Right lobe of liver (tissue), 6 donors: ENCODE results near the gene CST4. TPM values are rescaled to one million over a fixed set of nuclear protein-coding genes. Genes with fewer than 3 reads are reported as not detected.

Experiments
- ATAC-seq, 4 donors: fragments of 200-7000 bp; cut with Tn5 transposase; one replicate each; pipeline ENCODE4 v1.9.1; 2020; ENCODE audit warnings: mild to moderate bottlenecking in 4 of 4, moderate library complexity in 4 of 4
- DNase-seq, 3 donors: peaks; one replicate each; pipeline ENCODE4 v3.0.0-alpha.2; 2020
- H3K27ac ChIP-seq, 3 donors: fragments of 200-600 bp; one replicate each; pipeline ENCODE4 v1.8.0; 2022
- H3K27me3 ChIP-seq, 2 donors: fragments of 200-600 bp; one replicate each; pipeline ENCODE4 v1.8.0; 2022
- H3K36me3 ChIP-seq, 4 donors: fragments of 200-600 bp; sonication (generic) in 1 of 4; one replicate each; pipeline versions ENCODE4 v1.5.1 to v1.8.0; 2017 to 2022; ENCODE audit warnings: control low read depth in 1 of 4
- H3K4me1 ChIP-seq, 4 donors: fragments of 200-600 bp; sonication (generic) in 1 of 4; one replicate each; pipeline versions ENCODE4 v1.5.1 to v1.8.0; 2017 to 2022; ENCODE audit warnings: control low read depth in 1 of 4
- H3K4me3 ChIP-seq, 3 donors: fragments of 200-600 bp; one replicate each; pipeline ENCODE4 v1.8.0; 2022
- H3K9me3 ChIP-seq, 4 donors: fragments of 200-600 bp; sonication (generic) in 1 of 4; one replicate each; pipeline versions ENCODE4 v1.5.1 to v1.8.0; 2017 to 2022; ENCODE audit warnings: control low read depth in 1 of 4
- CTCF ChIP-seq, 4 donors: fragments of 200-600 bp in 3 of 4; fragments of 450-650 bp in 1 of 4; IDR thresholded peaks; one replicate each; pipeline versions ENCODE4 v1.5.1 to v1.8.0; 2016 to 2022; ENCODE audit warnings: antibody characterized with exemption in 4 of 4, mild to moderate bottlenecking in 2 of 4
- POLR2A ChIP-seq: fragments of 450-650 bp; IDR thresholded peaks from one replicate; pipeline ENCODE4 v1.6.1; 2017; ENCODE audit warnings: antibody characterized with exemption, mild to moderate bottlenecking
- WGBS: methylation state at CpG from one replicate; pipeline ENCODE4 v1.1.6; 2018; ENCODE audit warnings: low coverage, low lambda C conversion rate; ENCODE audit not compliant: insufficient coverage; ENCODE audit errors: missing lambda C conversion rate; 5-methylcytosine and 5-hydroxymethylcytosine counted together
- intact Hi-C, 2 donors: fragments of 100-400 bp; cut with DNase I; formaldehyde crosslinking; loops; one replicate each; pipeline versions ENCODE4 v1.11.2 to v1.14.1; 2022
- total RNA-seq, 6 experiments: library from RNA; depleted of rRNA in 2 of 6; stranded (reverse); fragments of >200 nt in 2 of 6; fragmentation: NEBNext Ultra II Directional in 3 of 6; extraction: Animal tissue kit (Norgen Biotek cat#: 25700) in 3 of 6; gene quantifications; one replicate each; pipeline versions ENCODE4 v1.1.0 to v1.2.4, GENCODE V29; 2016 to 2023
- donor health status: DM: no; HTN: yes; CAD: no.
- donor health status: DM: no; HTN: no; CAD: no.
- donor health status: DM: no; HTN: no; CAD: no.
- donor health status: DM: no; HTN: yes; CAD: no.
- donor health status: DM: no; HTN: yes; CAD: no.

Gene CST4
- total RNA-seq, 6 experiments from 2014 or later = not detected

DNA sequence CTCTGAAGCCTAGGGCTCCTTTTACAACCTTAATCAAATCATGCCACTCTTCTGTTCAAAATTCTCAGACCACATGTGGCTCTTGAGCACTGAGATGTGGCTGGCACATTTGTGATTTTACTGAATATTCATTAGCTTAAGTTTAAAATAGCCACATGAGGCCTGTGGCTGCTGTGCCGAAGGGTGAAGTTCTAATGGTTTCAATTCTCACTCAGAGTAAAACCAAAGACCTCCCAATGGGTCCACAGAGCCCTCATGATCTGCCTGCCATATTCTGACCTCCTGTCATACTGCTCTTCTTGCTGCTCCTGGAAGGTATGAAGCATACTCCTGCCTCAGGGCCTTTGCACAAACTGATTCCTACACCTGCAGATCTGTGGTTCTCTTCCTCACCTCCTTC, 43.3 kb downstream of the CST4 start:
- ATAC-seq (no peak), DNase-seq (no peak)
- Histone ChIP-seq H3K9me3 (no peaks in the 10 kb centered on the region), H3K36me3 (no peaks in the 10 kb centered on the region), H3K27me3 (no peaks in the 10 kb centered on the region), H3K4me1 (no peaks in the 10 kb centered on the region), H3K4me3 (no peak overlapping the region), H3K27ac (no peak overlapping the region)
- WGBS = 71% methylated on average over 1 of the region's 1 CpG
- intact Hi-C loops = no loop called here
- no peak for TF ChIP-seq POLR2A
- no peak for TF ChIP-seq CTCF (IDR thresholded peaks at IDR 0.05)

DNA sequence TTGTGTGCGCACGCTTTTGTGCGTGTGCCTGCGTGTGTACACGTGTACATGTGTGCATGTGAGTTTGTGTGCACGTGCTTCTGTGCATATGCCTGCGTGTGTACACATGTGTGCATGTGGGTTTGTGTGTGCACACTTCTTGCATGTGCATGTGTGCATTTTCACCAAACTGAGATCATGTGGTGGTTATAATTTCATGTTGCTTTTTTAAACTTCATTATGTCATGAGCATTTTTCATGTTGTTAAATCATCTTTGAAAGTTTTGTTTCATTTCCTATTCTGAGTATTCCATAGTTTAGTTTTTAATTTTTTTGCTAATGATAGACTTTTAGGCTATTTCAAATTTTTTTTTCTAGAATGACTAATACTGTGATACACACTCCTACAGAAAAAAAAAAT, 44.7 kb downstream of the CST4 start:
- ATAC-seq = no peak
- 83% methylated on average over 7 of the region's 7 CpGs for whole genome bisulfite sequencing
- DNase-seq = no peak
- intact Hi-C loops = no loop called here
- Histone ChIP-seq H3K27me3 (no peaks in the 10 kb centered on the region), H3K27ac (no peak overlapping the region), H3K4me1 (no peaks in the 10 kb centered on the region), H3K4me3 (no peak overlapping the region), H3K36me3 (no peaks in the 10 kb centered on the region), H3K9me3 (no peaks in the 10 kb centered on the region)
- no peak for TF ChIP-seq CTCF (IDR thresholded peaks at IDR 0.05)
- no peak for TF ChIP-seq POLR2A

DNA sequence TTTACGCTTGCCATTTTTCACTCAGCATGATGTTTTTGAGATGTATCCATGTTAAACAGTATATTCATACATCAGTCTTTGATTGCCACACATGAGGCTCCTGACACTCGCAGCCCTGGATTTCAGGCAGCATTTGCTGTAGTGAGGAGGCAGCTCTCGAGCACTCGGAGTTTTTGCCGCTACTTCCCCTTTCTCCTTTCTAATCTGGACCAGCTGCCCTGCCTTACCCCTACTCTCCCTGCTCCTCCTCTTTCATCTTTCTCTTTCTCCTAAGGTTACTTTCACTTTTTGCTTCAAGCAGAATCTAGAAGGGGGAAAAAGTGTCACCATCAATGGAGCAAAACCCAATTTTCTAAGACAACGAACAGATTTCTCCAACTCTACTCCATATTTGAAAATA, 45.2 kb downstream of the CST4 start:
- ATAC-seq (peak in 2 of 4 donors; percentile 36 to 43), DNase-seq (no peak)
- Histone ChIP-seq H3K36me3 (no peaks in the 10 kb centered on the region), H3K9me3 (no peaks in the 10 kb centered on the region), H3K27me3 (no peaks in the 10 kb centered on the region), H3K4me3 (no peak overlapping the region), H3K4me1 (no peaks in the 10 kb centered on the region), H3K27ac (no peak overlapping the region)
- TF ChIP-seq POLR2A = no peak
- TF ChIP-seq CTCF (IDR thresholded peaks at IDR 0.05) = no peak
- WGBS = 55% methylated on average over 6 of the region's 6 CpGs
- intact Hi-C loops = no loop called here

DNA sequence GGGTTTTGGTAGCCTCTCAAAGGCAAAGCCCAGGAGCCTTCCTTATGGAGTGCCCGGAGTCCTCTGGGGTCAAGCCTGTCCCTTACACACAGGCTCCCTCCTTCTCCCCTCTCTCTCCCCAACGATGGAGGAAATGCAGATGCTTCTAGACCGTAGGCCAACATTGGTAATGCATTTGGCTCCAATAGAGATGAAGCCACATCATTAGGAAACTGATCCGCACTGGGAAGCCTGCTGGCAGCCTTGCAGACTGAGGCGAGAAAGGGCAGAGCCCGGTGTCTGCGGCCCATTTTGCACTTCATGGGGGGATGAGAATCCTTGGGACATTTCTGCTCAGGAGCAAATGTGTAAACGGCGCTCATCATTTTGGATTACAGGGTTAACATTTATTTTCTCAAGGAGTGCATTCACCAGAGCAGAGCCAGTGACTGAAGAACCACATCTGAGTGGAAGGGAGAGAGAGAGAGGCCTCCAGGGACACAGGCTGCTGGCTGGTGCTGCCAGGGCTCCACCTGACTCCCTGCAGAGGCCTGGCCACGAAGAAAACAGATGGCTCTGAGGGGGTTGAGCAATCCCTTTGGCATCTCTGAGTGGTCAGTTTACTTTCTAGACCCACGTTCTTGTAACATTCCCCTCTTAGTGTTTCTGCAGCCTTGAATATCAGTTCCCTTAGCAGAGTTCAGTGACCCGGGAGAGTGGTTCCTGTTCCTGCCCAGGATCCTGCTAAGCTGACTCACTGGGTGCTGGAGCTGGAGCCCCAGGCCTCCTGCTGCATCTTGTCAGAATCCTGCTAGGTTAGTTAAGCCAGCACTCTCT, 46.7 kb downstream of the CST4 start:
- intact Hi-C loops = no loop called here
- no peak overlapping the region for H3K4me3 ChIP-seq
- H3K27me3 ChIP-seq = no peaks in the 10 kb centered on the region
- TF ChIP-seq POLR2A = no peak
- TF ChIP-seq CTCF (IDR thresholded peaks at IDR 0.05) = no peak
- no peaks in the 10 kb centered on the region for H3K9me3 ChIP-seq
- DNase-seq (no peak), ATAC-seq (peak in 3 of 4 donors; percentile 8 to 18 (median 10))
- 39% methylated on average over 4 of the region's 12 CpGs for WGBS
- H3K27ac ChIP-seq = no peak overlapping the region
- no peaks in the 10 kb centered on the region for H3K4me1 ChIP-seq
- H3K36me3 ChIP-seq = no peaks in the 10 kb centered on the region
